DMS79 (cell line): ENCODE data around the gene GSG1.
A peak's percentile ranks its signal among the peaks of the same experiment; 100 is the strongest.

Source experiments
- DNase-seq: peaks from one replicate; lab custom pipeline; 2025; lab: John Stamatoyannopoulos, UW

Gene GSG1

GRCh38 chr12:13119826-13120225 lies 16.4 kb upstream of the GSG1 start:
- DNase-seq = no peak

- DNase-seq = no peak
Measured at GRCh38 chr12:13117029-13117428, 13.6 kb upstream of the GSG1 start.

- DNase-seq = no peak
Measured at GRCh38 chr12:13116259-13116658, 12.8 kb upstream of the GSG1 start.

- no peak for DNase-seq
Measured at GRCh38 chr12:13114251-13115052, 11.0 kb upstream of the GSG1 start.

- no peak for DNase-seq
Measured at GRCh38 chr12:13112968-13113367, 9.5 kb upstream of the GSG1 start.

GRCh38 chr12:13106666-13107065 lies 3.2 kb upstream of the GSG1 start:
- DNase-seq = no peak

GRCh38 chr12:13105781-13106180 lies 2.3 kb upstream of the GSG1 start:
- no peak for DNase-seq

GRCh38 chr12:13104409-13104808 lies 942 bp upstream of the GSG1 start:
- no peak for DNase-seq

GRCh38 chr12:13102461-13103195 lies 839 bp downstream of the GSG1 start:
- DNase-seq = peak; percentile 32

GRCh38 chr12:13101821-13102375 lies 1.6 kb downstream of the GSG1 start:
- DNase-seq = peak; percentile 32

- peak; percentile 86 for DNase-seq
Measured at GRCh38 chr12:13100882-13101769, 2.3 kb downstream of the GSG1 start.

- no peak for DNase-seq
Measured at GRCh38 chr12:13100605-13100881, 2.9 kb downstream of the GSG1 start.

- peak; percentile 84 for DNase-seq
Measured at GRCh38 chr12:13099844-13100604, 3.4 kb downstream of the GSG1 start.

GRCh38 chr12:13099066-13099843 lies 4.2 kb downstream of the GSG1 start:
- peak; percentile 55 for DNase-seq

GRCh38 chr12:13097491-13098011 lies 5.9 kb downstream of the GSG1 start:
- no peak for DNase-seq

GRCh38 chr12:13095266-13095995 lies 8.0 kb downstream of the GSG1 start:
- no peak for DNase-seq

- DNase-seq = no peak
Measured at GRCh38 chr12:13094367-13094766, 9.1 kb downstream of the GSG1 start.

- peak; percentile 61 for DNase-seq
Measured at GRCh38 chr12:13093848-13094220, 9.6 kb downstream of the GSG1 start.

- DNase-seq = no peak
Measured at GRCh38 chr12:13093191-13093847, 10.1 kb downstream of the GSG1 start.
